Erythroblast (primary cell): ENCODE measurements around the gene FADD.

Experiments
- DNase-seq, 2 experiments: peaks; one replicate each; lab custom pipeline; 2025; lab: John Stamatoyannopoulos, UW
- GATA1 ChIP-seq: IDR thresholded peaks from 2 replicates; pipeline ENCODE4 v1.6.1; 2011; ENCODE audit warnings: low read depth, mild to moderate bottlenecking, control low read depth, low read length, moderate library complexity
- POLR2A ChIP-seq: IDR thresholded peaks from 2 replicates; pipeline ENCODE4 v1.6.1; 2011; ENCODE audit warnings: mild to moderate bottlenecking, low read length

Gene FADD

GRCh38 chr11:70247042-70247709, 44.1 kb downstream of the FADD start:
- no peak for TF ChIP-seq GATA1
- no peak for DNase-seq

- TF ChIP-seq GATA1: no peak
- no peak for TF ChIP-seq POLR2A
These were observed 44.6 kb downstream of the FADD start for GRCh38 chr11:70247710-70248072.

GRCh38 chr11:70250876-70251658, 48.0 kb downstream of the FADD start:
- TF ChIP-seq GATA1 (no peak), POLR2A (no peak)
- DNase-seq: no peak

More at GRCh38 chr11:70247710-70248072, 44.6 kb downstream of the FADD start:
- no peak for DNase-seq

- TF ChIP-seq GATA1: no peak
- TF ChIP-seq POLR2A: no peak
- no peak for DNase-seq
These were observed 48.7 kb downstream of the FADD start for GRCh38 chr11:70251659-70252321.

- TF ChIP-seq POLR2A: no peak
- TF ChIP-seq GATA1: no peak
- DNase-seq: no peak
These were observed 49.7 kb downstream of the FADD start for GRCh38 chr11:70252844-70253243.

- TF ChIP-seq GATA1: no peak
- no peak for TF ChIP-seq POLR2A
- DNase-seq: no peak
These were observed 52.5 kb downstream of the FADD start for GRCh38 chr11:70255477-70256116.
